HG02943 (cell line): ENCODE data around the gene SOHLH2.

Experiments
- ATAC-seq: cut with Tn5 transposase; IDR thresholded peaks from one replicate; pipeline ENCODE4 v1.9.1; 2021; ENCODE audit warnings: mild to moderate bottlenecking, low read depth, moderate library complexity; ENCODE audit not compliant: unreplicated experiment

SOHLH2 gene

DNA sequence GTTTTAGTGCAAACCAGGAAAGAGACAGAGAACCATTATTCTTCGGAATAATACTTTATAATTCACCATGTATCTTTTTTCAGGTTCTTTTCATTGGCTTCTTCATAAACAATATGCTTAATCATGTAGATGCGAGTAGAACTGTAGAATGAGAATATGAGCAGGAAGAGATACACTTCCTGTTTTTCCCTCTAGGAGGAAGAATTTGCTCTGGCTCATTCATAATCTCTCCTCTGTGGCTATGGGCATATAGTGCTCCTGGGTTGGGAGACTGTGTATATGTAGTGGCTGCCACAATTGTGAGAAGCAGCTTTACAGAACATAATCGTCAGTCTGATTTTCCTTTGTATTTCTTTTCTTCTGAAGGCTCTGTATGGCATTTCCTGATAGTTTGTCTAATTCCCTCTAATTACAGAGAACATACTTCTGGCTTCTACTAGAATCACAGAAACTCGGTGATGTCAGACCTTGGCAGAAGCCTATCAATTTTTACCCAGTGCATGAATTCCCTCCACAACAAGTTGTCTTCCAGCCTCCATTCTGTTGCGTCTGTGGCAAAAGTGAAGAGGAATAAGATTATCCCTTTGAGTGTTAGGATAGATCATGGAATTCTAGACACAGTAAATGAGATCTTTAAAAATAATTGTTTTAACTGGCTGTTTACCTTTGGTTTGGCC lies 80.3 kb downstream of the SOHLH2 start:
- no peak for ATAC-seq

DNA sequence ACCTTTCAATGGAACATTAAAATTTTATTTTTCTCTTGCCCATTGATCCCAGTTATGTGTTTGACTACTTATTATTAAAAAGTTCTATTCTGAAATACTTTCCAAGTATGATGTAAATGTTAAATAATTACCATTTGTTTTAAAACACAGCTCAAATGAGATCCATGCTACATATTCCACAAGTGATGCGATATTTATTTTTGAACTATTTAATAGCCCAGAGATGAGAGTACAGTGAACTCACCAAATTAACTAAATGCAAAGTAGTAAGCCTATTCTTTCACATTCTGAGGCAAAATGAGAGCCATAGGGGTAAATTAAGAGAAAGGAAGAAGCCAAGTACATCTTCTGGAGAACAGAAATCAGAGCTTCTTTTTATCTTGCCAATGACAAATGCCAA lies 82.0 kb downstream of the SOHLH2 start:
- no peak for ATAC-seq

DNA sequence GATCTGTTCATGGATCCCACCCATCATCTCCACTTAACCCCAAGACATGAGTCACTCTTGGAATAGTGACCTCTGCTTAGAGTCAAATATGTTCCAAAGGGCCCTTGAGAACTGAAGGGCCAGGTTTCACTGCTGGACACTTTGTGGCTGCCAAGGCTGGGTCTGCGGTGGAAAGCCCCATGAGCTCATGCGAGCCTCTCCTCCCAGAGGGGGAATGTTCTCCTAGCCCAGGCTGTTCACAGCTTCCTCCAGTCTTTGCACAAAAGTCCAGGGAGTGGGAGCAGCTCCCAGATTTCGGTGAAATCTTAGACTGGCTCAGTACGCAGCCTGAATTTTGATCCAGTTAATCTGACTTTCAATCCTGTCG lies 82.4 kb downstream of the SOHLH2 start:
- ATAC-seq: no peak

DNA sequence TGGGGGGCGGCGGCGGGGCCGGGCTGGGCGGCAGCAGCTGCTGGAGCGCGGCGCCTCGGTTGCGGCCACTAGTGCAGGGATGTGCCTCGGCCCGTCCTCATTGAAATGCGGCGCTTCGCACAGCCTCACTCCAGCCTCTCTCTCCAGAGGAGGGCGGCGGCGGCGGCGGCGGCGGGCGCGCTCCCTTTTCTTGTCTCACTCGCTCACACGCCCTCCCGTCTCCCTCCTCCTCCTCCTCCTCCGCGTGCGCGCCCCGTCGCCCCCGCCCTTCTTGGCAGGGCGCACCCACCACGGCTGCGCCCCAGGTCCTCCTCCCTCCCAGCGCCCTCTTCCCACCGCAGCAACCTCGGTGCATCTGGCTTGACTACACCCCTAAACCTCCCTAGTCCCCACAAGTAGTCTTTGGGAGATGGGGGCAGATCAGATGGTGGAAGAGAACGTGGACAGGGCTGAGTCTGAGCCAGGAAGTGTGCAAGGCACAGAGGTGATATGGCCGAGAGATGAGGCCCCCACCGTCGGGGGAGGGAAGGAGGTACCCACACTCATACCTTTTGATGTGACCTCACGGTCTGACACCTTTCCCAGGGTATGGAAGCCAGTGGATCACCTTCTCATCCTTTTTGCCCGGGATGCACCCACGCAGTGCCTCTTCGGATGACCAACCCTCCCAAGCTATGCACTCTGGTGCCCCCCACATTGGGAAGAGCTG lies 83.0 kb downstream of the SOHLH2 start, which contains the start of gene DCLK1:
Gene DCLK1 (minus strand): TSS at position 161 of the 709 bp plus-strand sequence.
- ATAC-seq: no peak

DNA sequence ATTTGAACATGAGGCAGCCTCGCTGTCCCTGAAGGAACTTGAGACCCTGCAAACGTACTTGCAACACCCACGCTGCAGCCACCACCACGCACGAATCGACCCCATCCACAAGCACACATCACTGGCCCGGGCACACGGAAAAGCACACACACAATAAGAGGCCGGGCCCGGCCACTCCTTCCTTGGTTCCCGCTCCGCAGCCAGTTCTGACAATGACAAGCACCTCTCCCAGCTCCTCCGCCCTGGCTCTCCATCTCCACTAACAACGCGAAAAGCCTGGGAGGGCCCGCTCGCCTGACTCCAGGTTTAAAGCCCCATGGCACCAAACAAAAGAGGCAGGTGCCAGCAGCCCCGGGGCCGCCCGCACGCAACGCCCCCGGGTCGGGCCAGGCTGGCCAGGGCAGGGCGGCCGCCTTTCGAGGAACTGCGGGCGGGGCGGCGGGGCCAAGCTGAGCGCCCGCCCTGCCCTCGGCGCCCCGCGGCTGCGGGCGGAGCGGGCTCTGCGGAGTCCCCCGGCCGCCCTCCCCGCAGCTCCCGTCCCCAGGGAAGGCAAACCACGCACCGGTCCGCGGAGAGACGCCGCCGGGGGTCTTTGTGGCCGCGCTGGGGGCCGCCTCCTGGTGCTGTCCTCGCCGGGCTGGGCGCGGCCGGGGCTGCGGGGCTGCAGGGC lies 83.7 kb downstream of the SOHLH2 start:
- no peak for ATAC-seq

DNA sequence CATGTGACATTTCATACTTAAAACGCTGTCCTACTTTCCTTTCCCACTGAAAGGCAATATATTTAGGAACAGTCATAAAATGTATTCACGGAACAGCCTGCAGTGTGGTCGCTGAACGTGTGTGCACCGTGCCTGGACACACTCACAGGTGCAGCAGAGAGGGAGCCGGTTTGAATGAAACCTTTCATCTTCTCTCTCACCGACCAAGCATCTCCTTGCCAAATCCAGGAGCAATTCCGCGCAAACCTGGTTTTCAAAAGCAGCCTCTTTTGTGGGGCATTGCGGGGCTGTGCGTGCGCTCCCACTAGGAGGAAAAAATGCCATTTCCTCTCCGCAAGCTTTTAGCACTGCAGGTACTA lies 84.2 kb downstream of the SOHLH2 start:
- no peak for ATAC-seq

DNA sequence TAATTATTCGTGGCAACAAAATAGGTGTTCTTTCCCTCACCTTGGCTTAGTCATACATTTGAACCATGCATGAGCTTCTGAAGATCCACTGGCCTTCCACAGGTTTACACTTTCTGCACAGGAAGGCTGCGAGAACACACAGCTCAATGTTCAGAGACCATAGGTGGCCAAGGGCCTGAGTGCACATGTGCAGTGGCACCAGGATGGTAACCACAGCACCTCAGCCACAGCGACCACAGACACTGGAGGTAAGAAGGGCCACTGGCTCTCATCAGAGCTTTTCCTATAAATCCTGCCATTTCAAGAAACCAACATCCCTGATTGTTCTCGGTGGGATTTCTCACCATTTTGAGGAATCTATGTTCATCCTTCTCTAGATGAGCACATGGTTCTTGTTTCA lies 84.8 kb downstream of the SOHLH2 start:
- ATAC-seq: no peak

DNA sequence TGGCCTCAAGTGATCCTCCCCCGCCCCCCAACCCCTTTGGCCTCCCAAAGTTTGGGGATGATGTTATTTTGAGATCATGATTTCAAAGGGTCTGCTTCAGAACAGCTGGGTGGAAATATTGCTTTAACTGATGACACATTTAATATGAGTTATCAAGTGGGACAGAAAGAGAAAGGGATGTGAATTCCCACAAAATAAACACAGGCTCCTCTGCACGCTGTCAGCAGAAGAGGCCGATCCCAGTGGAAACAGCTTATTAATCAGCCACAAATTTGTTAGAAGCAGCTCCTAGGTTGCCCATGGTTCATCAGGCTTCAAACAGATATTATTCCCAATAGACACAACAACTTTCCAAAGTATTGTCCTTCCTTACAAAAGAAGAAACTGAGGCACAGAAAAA lies 87.9 kb downstream of the SOHLH2 start:
- no peak for ATAC-seq

DNA sequence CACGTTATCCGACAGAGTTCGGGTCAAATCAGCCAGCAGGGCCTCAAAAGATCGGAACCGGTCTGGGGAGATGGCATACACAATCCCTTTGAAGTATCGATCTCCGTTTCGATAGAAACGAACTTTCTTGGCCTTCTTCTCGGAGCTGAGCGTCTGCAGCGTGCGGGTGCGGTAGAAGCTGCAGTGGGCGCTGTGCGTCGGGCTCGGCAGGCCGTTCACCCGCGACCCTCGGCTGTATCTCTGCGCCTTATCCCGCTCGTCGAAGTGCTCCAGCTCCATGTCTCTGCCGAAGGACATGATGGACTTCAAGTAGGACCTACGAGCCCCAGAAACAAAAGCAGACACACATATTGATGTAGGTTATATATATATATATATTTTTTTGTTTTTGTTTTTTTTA lies 88.5 kb downstream of the SOHLH2 start:
- no peak for ATAC-seq

DNA sequence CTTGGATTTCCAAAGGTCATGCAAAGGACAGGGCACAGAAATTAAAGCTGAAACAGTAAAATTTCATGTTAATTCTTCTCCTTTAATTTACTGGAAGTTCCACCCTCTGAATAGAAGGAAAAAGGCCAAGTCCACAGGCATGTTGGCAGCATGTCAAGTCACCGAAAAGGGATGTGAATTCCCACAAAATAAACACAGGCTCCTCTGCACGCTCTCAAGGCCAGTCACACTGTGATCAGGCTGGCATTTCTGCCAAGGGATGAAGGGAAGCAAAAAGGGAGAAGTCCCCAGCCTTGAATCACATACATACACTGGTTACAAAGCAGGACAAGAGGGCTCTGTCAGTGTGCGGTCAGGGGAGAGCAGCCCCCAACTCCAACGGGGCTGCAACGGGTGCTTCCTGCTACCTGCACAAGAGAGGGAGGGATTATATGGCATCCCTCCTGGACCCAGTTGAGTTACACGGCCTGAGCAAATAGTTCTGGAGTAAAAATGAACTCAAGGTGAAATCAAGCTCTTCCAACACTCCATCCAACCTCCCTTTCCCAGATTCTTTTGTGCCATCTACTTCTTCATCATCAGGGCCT lies 90.0 kb downstream of the SOHLH2 start:
- no peak for ATAC-seq
